ENCODE measurements around the gene TCL1B.

TCL1B gene

GRCh38 chr14:95679148-95679815 is 6.9 kb upstream of the TCL1B start:
- TF ChIP-seq CTCF (IDR thresholded peaks at IDR 0.05; ENCODE audit: insufficient read depth, low read depth, low read length, missing control alignments), result no peak
- H3K4me3 ChIP-seq (ENCODE audit: low read depth, low read length), result no peak overlapping the region
- no peak for DNase-seq (ENCODE audit: low read depth)

GRCh38 chr14:95679998-95680735 is 6.1 kb upstream of the TCL1B start:
- no peak for TF ChIP-seq CTCF (IDR thresholded peaks at IDR 0.05; ENCODE audit: insufficient read depth, low read depth, low read length, missing control alignments)
- H3K4me3 ChIP-seq (ENCODE audit: low read depth, low read length), result no peak overlapping the region
- DNase-seq (ENCODE audit: low read depth), result peak; percentile 45

DNA sequence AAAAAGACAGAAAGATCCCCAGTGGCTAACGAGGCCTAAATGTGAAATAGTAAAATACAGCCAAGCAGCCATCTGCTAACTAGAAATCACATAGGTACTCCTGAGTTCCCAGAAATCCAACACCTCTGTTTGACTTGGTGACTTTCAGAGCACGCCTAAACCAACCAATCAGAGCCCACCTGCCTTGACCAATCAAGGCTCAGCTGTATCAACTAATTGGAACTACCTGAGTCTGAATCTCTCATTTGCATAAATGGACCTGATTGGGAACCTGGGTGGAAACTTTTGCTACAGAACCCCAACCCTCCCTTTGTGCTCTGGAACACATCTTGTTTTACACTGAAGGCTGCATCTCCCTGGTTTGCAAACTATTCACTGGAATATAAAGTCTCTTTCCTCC is 5.1 kb upstream of the TCL1B start:
- TF ChIP-seq CTCF (IDR thresholded peaks at IDR 0.05; ENCODE audit: insufficient read depth, low read depth, low read length, missing control alignments), result no peak
- DNase-seq (ENCODE audit: low read depth), result no peak
- no peak overlapping the region for H3K4me3 ChIP-seq (ENCODE audit: low read depth, low read length)

- peak; percentile 80 for TF ChIP-seq CTCF (IDR thresholded peaks at IDR 0.05; ENCODE audit: insufficient read depth, low read depth, low read length, missing control alignments)
- DNase-seq (ENCODE audit: low read depth), result peak; percentile 65
- H3K4me3 ChIP-seq (ENCODE audit: low read depth, low read length), result no peak overlapping the region
Observed at GRCh38 chr14:95683793-95684192, 2.4 kb upstream of the TCL1B start.

GRCh38 chr14:95686935-95687334 is 709 bp downstream of the TCL1B start:
- DNase-seq (ENCODE audit: low read depth), result no peak
- no peak overlapping the region for H3K4me3 ChIP-seq (ENCODE audit: low read depth, low read length)
- no peak for TF ChIP-seq CTCF (IDR thresholded peaks at IDR 0.05; ENCODE audit: insufficient read depth, low read depth, low read length, missing control alignments)

DNA sequence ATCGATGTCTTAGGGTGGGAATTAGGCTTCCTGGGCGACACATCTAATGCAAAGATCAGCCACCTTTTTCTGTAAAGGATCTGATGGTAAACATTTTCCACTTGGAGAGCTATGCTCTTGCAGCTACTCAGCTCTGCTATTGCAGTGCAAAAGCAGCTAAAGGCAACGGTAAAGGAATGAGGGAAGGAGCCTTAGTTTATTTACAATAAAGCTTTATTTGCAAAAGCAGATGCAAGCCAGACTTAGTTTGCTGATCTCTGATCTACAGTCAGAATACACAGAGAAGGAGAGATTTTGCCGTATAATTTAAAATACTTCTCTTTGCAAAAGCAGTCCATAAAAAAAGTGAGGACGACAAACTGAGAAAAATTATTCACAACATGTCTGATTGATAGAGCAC is 3.2 kb downstream of the TCL1B start:
- TF ChIP-seq CTCF (IDR thresholded peaks at IDR 0.05; ENCODE audit: insufficient read depth, low read depth, low read length, missing control alignments), result no peak
- DNase-seq (ENCODE audit: low read depth), result no peak
- no peak overlapping the region for H3K4me3 ChIP-seq (ENCODE audit: low read depth, low read length)

All from GM12865 (cell line).